GM21723 (cell line): Measurements from ENCODE around the gene KHDC4.

Source experiments
- ATAC-seq: cut with Tn5 transposase; IDR thresholded peaks from one replicate; pipeline ENCODE4 v1.9.1; 2021; ENCODE audit warnings: mild to moderate bottlenecking, moderate library complexity; ENCODE audit not compliant: unreplicated experiment

Gene KHDC4

GRCh38 chr1:155970531-155971167 is 36.4 kb upstream of the KHDC4 start:
- ATAC-seq: peak; percentile 70

GRCh38 chr1:155969377-155969791 is 35.2 kb upstream of the KHDC4 start:
- ATAC-seq: no peak

GRCh38 chr1:155968670-155969069 is 34.5 kb upstream of the KHDC4 start:
- ATAC-seq: no peak

GRCh38 chr1:155968051-155968400 is 33.8 kb upstream of the KHDC4 start:
- ATAC-seq: no peak

- ATAC-seq: no peak
Observed at GRCh38 chr1:155967341-155968050, 33.3 kb upstream of the KHDC4 start.

- ATAC-seq: no peak
Observed at GRCh38 chr1:155966750-155967149, 32.5 kb upstream of the KHDC4 start.

- ATAC-seq: no peak
Observed at GRCh38 chr1:155966135-155966534, 31.9 kb upstream of the KHDC4 start.

- no peak for ATAC-seq
Observed at GRCh38 chr1:155964193-155964592, 30.0 kb upstream of the KHDC4 start.

GRCh38 chr1:155962599-155963211 is 28.5 kb upstream of the KHDC4 start:
- ATAC-seq: no peak

GRCh38 chr1:155961937-155962336 is 27.7 kb upstream of the KHDC4 start:
- no peak for ATAC-seq

- ATAC-seq: no peak
Observed at GRCh38 chr1:155960081-155960745, 26.0 kb upstream of the KHDC4 start.

- no peak for ATAC-seq
Observed at GRCh38 chr1:155957411-155957915, 23.2 kb upstream of the KHDC4 start.

GRCh38 chr1:155954645-155955044 is 20.4 kb upstream of the KHDC4 start:
- no peak for ATAC-seq

GRCh38 chr1:155952505-155952890 is 18.3 kb upstream of the KHDC4 start:
- no peak for ATAC-seq

GRCh38 chr1:155951753-155952504 is 17.7 kb upstream of the KHDC4 start:
- ATAC-seq: no peak

GRCh38 chr1:155950829-155951228 is 16.6 kb upstream of the KHDC4 start:
- no peak for ATAC-seq

- no peak for ATAC-seq
Observed at GRCh38 chr1:155947741-155948140, 13.5 kb upstream of the KHDC4 start.

- no peak for ATAC-seq
Observed at GRCh38 chr1:155947292-155947691, 13.1 kb upstream of the KHDC4 start.

GRCh38 chr1:155946633-155947219 is 12.5 kb upstream of the KHDC4 start:
- no peak for ATAC-seq

- ATAC-seq: no peak
Observed at GRCh38 chr1:155944444-155944799, 10.2 kb upstream of the KHDC4 start.
